Activated naive CD4-positive, alpha-beta T cell treated with anti-CD3 and anti-CD28 coated beads, Interleukin-2, amount 50 U/mL, for 16 hours (primary cell): ENCODE data around the gene HIRA.
"Not testable (repeated sequence)": the region's sequence is repeated elsewhere in the genome, so short reads cannot be mapped to it uniquely, and the experiment has no call there.

Source experiments
- DNase-seq: peaks from one replicate; pipeline ENCODE4 v3.0.0-alpha.2; 2020

Gene HIRA

GRCh38 chr22:19320136-19320535 is 111.4 kb downstream of the HIRA start:
- not testable (repeated sequence) for DNase-seq

GRCh38 chr22:19319281-19319680 is 112.3 kb downstream of the HIRA start:
- no peak for DNase-seq

- DNase-seq: no peak
These were observed 113.7 kb downstream of the HIRA start for GRCh38 chr22:19317865-19318264.

GRCh38 chr22:19307872-19308271 is 123.7 kb downstream of the HIRA start:
- no peak for DNase-seq

- not testable (repeated sequence) for DNase-seq
These were observed 125.0 kb downstream of the HIRA start for GRCh38 chr22:19306535-19306934.

- no peak for DNase-seq
These were observed 127.0 kb downstream of the HIRA start for GRCh38 chr22:19304547-19304946.

GRCh38 chr22:19303785-19304184 is 127.7 kb downstream of the HIRA start:
- no peak for DNase-seq

GRCh38 chr22:19295733-19296132 is 135.8 kb downstream of the HIRA start:
- no peak for DNase-seq

GRCh38 chr22:19292458-19293230 is 138.9 kb downstream of the HIRA start:
- no peak for DNase-seq

- peak; percentile 60 for DNase-seq
These were observed 139.7 kb downstream of the HIRA start, which contains the start of gene CLTCL1 for GRCh38 chr22:19291580-19292457. TSS of gene CLTCL1 (minus strand) at chr22:19291719. CDS start at chr22:19291641, 78 bp downstream.

- DNase-seq: peak; percentile 33
These were observed 140.3 kb downstream of the HIRA start for GRCh38 chr22:19291218-19291579.

GRCh38 chr22:19290400-19291217 is 140.9 kb downstream of the HIRA start:
- DNase-seq: no peak

- DNase-seq: no peak
These were observed 141.9 kb downstream of the HIRA start for GRCh38 chr22:19289475-19290161.

- no peak for DNase-seq
These were observed 143.6 kb downstream of the HIRA start for GRCh38 chr22:19287889-19288288.

GRCh38 chr22:19287076-19287707 is 144.3 kb downstream of the HIRA start:
- DNase-seq: no peak

GRCh38 chr22:19285831-19286230 is 145.7 kb downstream of the HIRA start:
- DNase-seq: no peak
